HEK293 (cell line): ENCODE data around the gene CCNI2.

Source experiments
- ATF2 ChIP-seq: fragments of 450-650 bp; formaldehyde crosslinking; IDR thresholded peaks from 2 replicates; pipeline ENCODE4 v1.5.1; 2016; ENCODE audit warnings: missing biosample characterization, missing genetic modification characterization, low read depth
- CTCF ChIP-seq: fragments of 450-650 bp; formaldehyde crosslinking; IDR thresholded peaks from 2 replicates; pipeline ENCODE4 v1.5.1; 2016; ENCODE audit warnings: missing biosample characterization, missing genetic modification characterization
- FEZF1 ChIP-seq: fragments of 450-650 bp; formaldehyde crosslinking; IDR thresholded peaks from 2 replicates; pipeline ENCODE4 v1.5.1; 2016; ENCODE audit warnings: missing biosample characterization, missing genetic modification characterization
- HOXC10 ChIP-seq: sonication (generic); formaldehyde crosslinking; IDR thresholded peaks from 2 replicates; pipeline ENCODE4 v1.8.1; 2023; ENCODE audit warnings: mild to moderate bottlenecking, missing genetic modification reagents
- KLF16 ChIP-seq: fragments of 450-650 bp; formaldehyde crosslinking; IDR thresholded peaks from 2 replicates; pipeline ENCODE4 v1.5.1; 2017; ENCODE audit warnings: missing biosample characterization, missing genetic modification characterization
- KLF17 ChIP-seq: fragments of 450-650 bp; formaldehyde crosslinking; IDR thresholded peaks from 2 replicates; pipeline ENCODE4 v1.5.1; 2016; ENCODE audit warnings: missing biosample characterization, missing genetic modification characterization
- PRDM10 ChIP-seq: fragments of 450-650 bp; formaldehyde crosslinking; IDR thresholded peaks from 2 replicates; pipeline ENCODE4 v1.5.1; 2016; ENCODE audit warnings: missing biosample characterization, missing genetic modification characterization
- RBAK ChIP-seq: fragments of 450-650 bp; formaldehyde crosslinking; IDR thresholded peaks from 2 replicates; pipeline ENCODE4 v1.5.1; 2016; ENCODE audit warnings: missing biosample characterization, missing genetic modification characterization
- SP2 ChIP-seq: fragments of 450-650 bp; formaldehyde crosslinking; IDR thresholded peaks from 2 replicates; pipeline ENCODE4 v1.5.1; 2016; ENCODE audit warnings: missing biosample characterization, missing genetic modification characterization
- TCF7L2 ChIP-seq: IDR thresholded peaks from 2 replicates; pipeline ENCODE4 v1.6.1; 2011; ENCODE audit warnings: low read depth, mild to moderate bottlenecking, inconsistent platforms, low read length, moderate library complexity, borderline replicate concordance
- YY2 ChIP-seq: fragments of 450-650 bp; formaldehyde crosslinking; IDR thresholded peaks from 2 replicates; pipeline ENCODE4 v1.5.1; 2016; ENCODE audit warnings: missing biosample characterization, missing genetic modification characterization
- ZBTB1 ChIP-seq: fragments of 450-650 bp; formaldehyde crosslinking; IDR thresholded peaks from 2 replicates; pipeline ENCODE4 v1.5.1; 2016; ENCODE audit warnings: missing biosample characterization, missing genetic modification characterization
- ZBTB17 ChIP-seq: fragments of 450-650 bp; formaldehyde crosslinking; IDR thresholded peaks from 2 replicates; pipeline ENCODE4 v1.5.1; 2016; ENCODE audit warnings: missing biosample characterization, missing genetic modification characterization
- ZBTB6 ChIP-seq: fragments of 450-650 bp; formaldehyde crosslinking; IDR thresholded peaks from 2 replicates; pipeline ENCODE4 v1.5.1; 2017; ENCODE audit warnings: missing biosample characterization, missing genetic modification characterization
- ZEB2 ChIP-seq: fragments of 450-650 bp; formaldehyde crosslinking; IDR thresholded peaks from 2 replicates; pipeline ENCODE4 v1.5.1; 2016; ENCODE audit warnings: missing biosample characterization, missing genetic modification characterization
- ZNF10 ChIP-seq: fragments of 450-650 bp; formaldehyde crosslinking; IDR thresholded peaks from 2 replicates; pipeline ENCODE4 v1.5.1; 2017; ENCODE audit warnings: missing biosample characterization, missing genetic modification characterization
- ZNF157 ChIP-seq: fragments of 450-650 bp; formaldehyde crosslinking; IDR thresholded peaks from 2 replicates; pipeline ENCODE4 v1.5.1; 2016; ENCODE audit warnings: missing biosample characterization, missing genetic modification characterization
- ZNF423 ChIP-seq: fragments of 450-650 bp; formaldehyde crosslinking; IDR thresholded peaks from 2 replicates; pipeline ENCODE4 v1.5.1; 2016; ENCODE audit warnings: missing biosample characterization, missing genetic modification characterization
- ZNF513 ChIP-seq: fragments of 450-650 bp; IDR thresholded peaks from 2 replicates; pipeline ENCODE4 v1.5.1; 2018; ENCODE audit warnings: missing biosample characterization, missing genetic modification characterization
- ZNF544 ChIP-seq: fragments of 450-650 bp; formaldehyde crosslinking; IDR thresholded peaks from 2 replicates; pipeline ENCODE4 v1.5.0; 2017; ENCODE audit warnings: missing biosample characterization, missing genetic modification characterization
- ZNF560 ChIP-seq: fragments of 450-650 bp; formaldehyde crosslinking; IDR thresholded peaks from 2 replicates; pipeline ENCODE4 v1.5.1; 2017; ENCODE audit warnings: missing biosample characterization, missing genetic modification characterization, borderline replicate concordance
- ZNF571 ChIP-seq: fragments of 450-650 bp; formaldehyde crosslinking; IDR thresholded peaks from 2 replicates; pipeline ENCODE4 v1.5.0; 2017; ENCODE audit warnings: missing biosample characterization, missing genetic modification characterization
- ZNF626 ChIP-seq: fragments of 450-650 bp; sonication (Bioruptor Pico); formaldehyde crosslinking; IDR thresholded peaks from 2 replicates; pipeline ENCODE4 v1.5.1; 2018; ENCODE audit warnings: missing biosample characterization, missing genetic modification characterization, inconsistent platforms
- ZNF639 ChIP-seq: fragments of 450-650 bp; formaldehyde crosslinking; IDR thresholded peaks from 2 replicates; pipeline ENCODE4 v1.5.1; 2016; ENCODE audit warnings: missing biosample characterization, missing genetic modification characterization
- ZNF785 ChIP-seq: fragments of 450-650 bp; formaldehyde crosslinking; IDR thresholded peaks from 2 replicates; pipeline ENCODE4 v1.5.1; 2016; ENCODE audit warnings: missing biosample characterization, missing genetic modification characterization
- ZSCAN18 ChIP-seq: fragments of 450-650 bp; formaldehyde crosslinking; IDR thresholded peaks from 2 replicates; pipeline ENCODE4 v1.5.1; 2016; ENCODE audit warnings: missing biosample characterization, missing genetic modification characterization

The CCNI2 gene

GRCh38 chr5:132776131-132776937 is 29.1 kb downstream of the CCNI2 start (continued):
- TF ChIP-seq ZNF157 (tag by site-specific recombination) (no peak), YY2 (tag by site-specific recombination) (no peak), ZNF544 (no peak), ZEB2 (0 out of 2 replicates have a peak, but pooled peaks have one; percentile 39), ZSCAN18 (no peak), ZNF423 (no peak), TCF7L2 (no peak), ZBTB1 (tag by site-specific recombination) (no peak), ZNF626 (tag by site-specific recombination) (no peak), ZNF639 (no peak), KLF17 (tag by site-specific recombination) (0 out of 2 replicates have a peak, but pooled peaks have one; percentile 46), ZNF560 (tag by site-specific recombination) (no peak), CTCF (tag by site-specific recombination) (peak; percentile 71), ZNF513 (tag by site-specific recombination) (no peak; the same call in 1 of the 2 replicates), ZBTB6 (tag by site-specific recombination) (no peak), PRDM10 (tag by site-specific recombination) (peak; percentile 30; the same call in 1 of the 2 replicates), ATF2 (no peak), ZNF571 (tag by site-specific recombination) (no peak), ZBTB17 (tag by site-specific recombination) (peak; percentile 71), SP2 (peak; percentile 45), RBAK (no peak), ZNF785 (tag by site-specific recombination) (no peak), FEZF1 (tag by site-specific recombination) (no peak), HOXC10 (CRISPR knock-in tag) (no peak), ZNF10 (tag by site-specific recombination) (peak; percentile 68; the same call in 1 of the 2 replicates), KLF16 (tag by site-specific recombination) (0 out of 2 replicates have a peak, but pooled peaks have one; percentile 60)
